A549 (cell line): Measurements from ENCODE around the gene ARHGEF16. TPM values are rescaled to one million over a fixed set of nuclear protein-coding genes. Genes with fewer than 3 reads are reported as not detected.

ENCODE experiments used
- ATAC-seq, 2 experiments: fragments of 200-7000 bp in 1 of 2; fragments of >200 bp in 1 of 2; cut with Nextera tagmentation in 1 of 2; cut with Tn5 transposase in 1 of 2; 3 replicates each; pipeline versions ENCODE4 v1.8.0 to v1.9.1; 2018 to 2020; ENCODE audit warnings: mild to moderate bottlenecking in 1 of 2, moderate library complexity in 1 of 2
- CTCF ChIA-PET: fragments of 300-600 bp; sonication (Branson Sonifier 250); formaldehyde crosslinking; extraction: SDS; loops from one replicate; lab custom pipeline; 2021; ENCODE audit warnings: antibody characterized with exemption, inconsistent platforms; lab: Yijun Ruan, JAX
- POLR2A ChIA-PET: fragments of 350-600 bp; formaldehyde crosslinking; extraction: SDS; loops from one replicate; lab custom pipeline; 2021; ENCODE audit warnings: antibody characterized with exemption, inconsistent platforms; lab: Yijun Ruan, JAX
- DNase-seq, 2 experiments: peaks; one replicate each; pipeline versions ENCODE4 v3.0.0 to v3.0.0-alpha.2; 2011 to 2016; ENCODE audit warnings: low read depth in 1 of 2, low spot score in 1 of 2
- FAIRE-seq: peaks from 2 replicates; lab custom pipeline; 2011; peaks lifted over from hg19 to GRCh38; lab: Jason Lieb, UNC
- H3K27ac ChIP-seq, 2 experiments: fragments of >200 bp; sonication (Bioruptor Twin); formaldehyde crosslinking; 3 replicates each; pipeline ENCODE4 v1.5.1; 2016 to 2017
- H3K4me1 ChIP-seq: fragments of >200 bp; sonication (Bioruptor Twin); formaldehyde crosslinking; 3 replicates; pipeline ENCODE4 v1.6.1; 2016
- H3K4me2 ChIP-seq: fragments of >200 bp; sonication (Bioruptor Twin); formaldehyde crosslinking; 3 replicates; pipeline ENCODE4 v1.6.1; 2016
- H3K4me3 ChIP-seq: fragments of >200 bp; sonication (Bioruptor Twin); formaldehyde crosslinking; 3 replicates; pipeline ENCODE4 v1.5.1; 2016
- H3K9me3 ChIP-seq: fragments of >200 bp; sonication (Bioruptor Twin); formaldehyde crosslinking; 3 replicates; pipeline ENCODE4 v1.6.1; 2016
- CBX2 ChIP-seq: fragments of 200-600 bp; sonication (generic); IDR thresholded peaks from 2 replicates; pipeline ENCODE4 v1.6.1; 2016; ENCODE audit warnings: low read depth, mild to moderate bottlenecking, borderline replicate concordance
- CBX8 ChIP-seq: fragments of 200-600 bp; sonication (generic); IDR thresholded peaks from 2 replicates; pipeline ENCODE4 v1.6.1; 2016
- CHD2 ChIP-seq: fragments of 150-350 bp; IDR thresholded peaks from 2 replicates; pipeline ENCODE4 v1.6.1; 2014; ENCODE audit warnings: low read length; ENCODE audit not compliant: partially characterized antibody
- EP300 ChIP-seq, 2 experiments: fragments of >200 bp; sonication (Bioruptor Twin); formaldehyde crosslinking; IDR thresholded peaks; 2 replicates in 1 of 2; 3 replicates in 1 of 2; pipeline ENCODE4 v1.6.1; 2016 to 2017
- ESRRA ChIP-seq: fragments of 150-350 bp; IDR thresholded peaks from 2 replicates; pipeline ENCODE4 v1.6.1; 2014; ENCODE audit warnings: mild to moderate bottlenecking, low read length, borderline replicate concordance
- FOSL2 ChIP-seq, 2 experiments: fragments of 450-650 bp in 1 of 2; fragments of >200 bp in 1 of 2; sonication (Bioruptor Twin) in 1 of 2; formaldehyde crosslinking; IDR thresholded peaks; 2 replicates each; pipeline versions ENCODE4 v1.5.0 to v1.6.1; 2016 to 2020; ENCODE audit warnings: mild to moderate bottlenecking in 1 of 2, moderate library complexity in 1 of 2
- GATA3 ChIP-seq: IDR thresholded peaks from 2 replicates; pipeline ENCODE4 v1.6.1; 2012; ENCODE audit warnings: borderline replicate concordance
- HDAC2 ChIP-seq: fragments of 200-600 bp; sonication (generic); IDR thresholded peaks from 2 replicates; pipeline ENCODE4 v1.6.1; 2016
- HEYL ChIP-seq: fragments of 250-450 bp; sonication (Bioruptor Pico); IDR thresholded peaks from 2 replicates; pipeline ENCODE4 v1.8.0; 2021; ENCODE audit warnings: mild to moderate bottlenecking, moderate library complexity
- HOXA7 ChIP-seq: fragments of 250-450 bp; sonication (Bioruptor Pico); IDR thresholded peaks from 2 replicates; pipeline ENCODE4 v1.5.0; 2020; ENCODE audit warnings: mild to moderate bottlenecking, moderate library complexity
- JUN ChIP-seq, 2 experiments: fragments of >200 bp; sonication (Bioruptor Twin); formaldehyde crosslinking; IDR thresholded peaks; 2 replicates in 1 of 2; 3 replicates in 1 of 2; pipeline ENCODE4 v1.6.1; 2016 to 2017
- KDM1A ChIP-seq: fragments of 200-600 bp; sonication (generic); IDR thresholded peaks from 2 replicates; pipeline ENCODE4 v1.6.1; 2016; ENCODE audit warnings: low read depth, mild to moderate bottlenecking
- KDM5A ChIP-seq: fragments of 200-600 bp; sonication (generic); IDR thresholded peaks from 2 replicates; pipeline ENCODE4 v1.6.1; 2016; ENCODE audit warnings: antibody characterized with exemption, mild to moderate bottlenecking
- MAFK ChIP-seq: fragments of 450-650 bp; IDR thresholded peaks from 2 replicates; pipeline ENCODE4 v1.6.1; 2014; ENCODE audit not compliant: partially characterized antibody
- NR3C1 ChIP-seq: fragments of >200 bp; sonication (Bioruptor Twin); formaldehyde crosslinking; IDR thresholded peaks from 3 replicates; pipeline ENCODE4 v1.6.1; 2017
- RARB ChIP-seq: fragments of 250-450 bp; sonication (Bioruptor Pico); IDR thresholded peaks from 2 replicates; pipeline ENCODE4 v1.8.0; 2021; ENCODE audit warnings: mild to moderate bottlenecking, moderate library complexity
- RCOR1 ChIP-seq: fragments of 150-350 bp; IDR thresholded peaks from 2 replicates; pipeline ENCODE4 v1.6.1; 2014; ENCODE audit warnings: antibody characterized with exemption, low read length, low read depth
- RNF2 ChIP-seq: fragments of 200-600 bp; sonication (generic); IDR thresholded peaks from 2 replicates; pipeline ENCODE4 v1.6.1; 2016; ENCODE audit warnings: low read depth, mild to moderate bottlenecking, antibody characterized with exemption, moderate library complexity, borderline replicate concordance
- SREBF2 ChIP-seq: fragments of 450-650 bp; IDR thresholded peaks from 2 replicates; pipeline ENCODE4 v1.6.1; 2014; ENCODE audit warnings: mild to moderate bottlenecking, moderate library complexity
- TP53 ChIP-seq: fragments of 250-450 bp; sonication (Bioruptor Pico); IDR thresholded peaks from 2 replicates; pipeline ENCODE4 v1.5.0; 2021; ENCODE audit warnings: mild to moderate bottlenecking, moderate library complexity
- ZC3H11A ChIP-seq: fragments of 450-650 bp; IDR thresholded peaks from 2 replicates; pipeline ENCODE4 v1.6.1; 2014; ENCODE audit warnings: antibody characterized with exemption, mild to moderate bottlenecking
- ZFP36 ChIP-seq: fragments of 450-650 bp; IDR thresholded peaks from 2 replicates; pipeline ENCODE4 v1.6.1; 2014; ENCODE audit warnings: borderline replicate concordance; ENCODE audit not compliant: partially characterized antibody
- ZNF302 ChIP-seq: fragments of 250-450 bp; sonication (Bioruptor Pico); IDR thresholded peaks from 2 replicates; pipeline ENCODE4 v1.9.0; 2021; ENCODE audit warnings: inconsistent platforms, mild to moderate bottlenecking, moderate library complexity
- WGBS: methylation state at CpG from one replicate; pipeline ENCODE4 v1.1.6; 2017; ENCODE audit errors: missing lambda C conversion rate; 5-methylcytosine and 5-hydroxymethylcytosine counted together
- polyA plus RNA-seq, 4 experiments: library from polyadenylated mRNA; depleted of rRNA in 3 of 4; stranded (reverse); fragments of >200 nt; fragmentation: RNase III in 1 of 4; extraction: RNeasy Plus Mini Kit Qiagen cat#74134 plus additional on column Dnase treatment in 1 of 4; gene quantifications; 2 replicates in 3 of 4; 3 replicates in 1 of 4; pipeline ENCODE4 v1.2.3, GENCODE V29; 2011 to 2017
- TF ChIP-seq, protein P1 (sequence below): IDR thresholded peaks from 2 replicates; pipeline ENCODE4 v1.6.1; 2012; ENCODE audit warnings: low read depth, borderline replicate concordance
- TF ChIP-seq, protein P2 (sequence below): fragments of >200 bp; sonication (Bioruptor Twin); formaldehyde crosslinking; IDR thresholded peaks from 2 replicates; pipeline ENCODE4 v1.6.1; 2016
- TF ChIP-seq, protein P3 (sequence below): IDR thresholded peaks from 2 replicates; pipeline ENCODE4 v1.6.1; 2012
- TF ChIP-seq, protein P4 (sequence below): IDR thresholded peaks from 2 replicates; pipeline ENCODE4 v1.6.1; 2012
- TF ChIP-seq, protein P5 (sequence below): fragments of 150-350 bp; IDR thresholded peaks from 2 replicates; pipeline ENCODE4 v1.6.1; 2014; ENCODE audit warnings: low read depth, mild to moderate bottlenecking, low read length

Gene ARHGEF16
- polyA plus RNA-seq, 2 of the 4 experiments (the other 2 are of a cell fraction) = 1.4 to 3.2 TPM

DNA sequence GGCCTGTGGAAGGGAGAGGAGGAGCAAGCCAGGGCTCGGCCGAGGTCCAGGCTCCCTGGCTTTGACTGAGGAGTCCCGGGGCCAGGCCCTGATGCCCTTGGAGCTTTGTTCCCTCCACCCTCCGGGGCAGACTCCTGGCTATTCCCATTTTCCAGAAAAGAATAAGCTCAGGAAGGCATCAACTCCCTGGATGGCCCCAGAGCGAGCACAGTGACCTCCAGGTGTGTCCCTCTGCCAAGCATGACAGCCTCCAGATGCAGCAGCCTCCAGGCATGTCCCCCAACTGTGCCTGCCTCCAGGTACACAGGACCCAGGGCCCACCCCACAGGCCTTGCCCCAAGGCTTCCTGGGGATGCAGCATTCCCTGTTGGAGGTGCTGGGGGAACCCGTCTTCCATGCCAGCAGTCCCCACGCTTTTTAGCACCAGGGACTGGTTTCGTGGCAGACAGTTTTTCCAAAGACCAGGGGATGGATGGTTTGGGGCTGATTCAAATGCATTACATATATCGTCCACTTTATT, 15.7 kb upstream of the ARHGEF16 start:
- Histone ChIP-seq H3K4me2 (no peak overlapping the region), H3K4me1 (no peaks in the 10 kb centered on the region)
- CTCF ChIA-PET = interaction anchor here (1.5 kb wide), 1 partner anchor 14 kb away, joined by 7 read pairs; no protein-coding TSS in a partner anchor
- TF ChIP-seq RCOR1 = no peak
- TF ChIP-seq, protein P1, sequence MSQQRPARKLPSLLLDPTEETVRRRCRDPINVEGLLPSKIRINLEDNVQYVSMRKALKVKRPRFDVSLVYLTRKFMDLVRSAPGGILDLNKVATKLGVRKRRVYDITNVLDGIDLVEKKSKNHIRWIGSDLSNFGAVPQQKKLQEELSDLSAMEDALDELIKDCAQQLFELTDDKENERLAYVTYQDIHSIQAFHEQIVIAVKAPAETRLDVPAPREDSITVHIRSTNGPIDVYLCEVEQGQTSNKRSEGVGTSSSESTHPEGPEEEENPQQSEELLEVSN = no peak
- TF ChIP-seq HOXA7 (CRISPR knock-in tag) = no peak
- TF ChIP-seq ZC3H11A = no peak
- no peak for TF ChIP-seq CHD2
- TF ChIP-seq ZFP36 = no peak
- TF ChIP-seq JUN (IDR thresholded peaks at IDR 0.05) = no peak
- TF ChIP-seq MAFK = no peak
- TF ChIP-seq, all 56 proteins: peak for 0
- WGBS = 51% methylated on average over 8 of the region's 9 CpGs
- no peak for DNase-seq
- POLR2A ChIA-PET = no interaction called here
- no peak for ATAC-seq
- Histone ChIP-seq H3K9me3 (no peaks in the 10 kb centered on the region), H3K4me3 (no peak overlapping the region), H3K27ac (no peak overlapping the region)
- no peak for FAIRE-seq

DNA sequence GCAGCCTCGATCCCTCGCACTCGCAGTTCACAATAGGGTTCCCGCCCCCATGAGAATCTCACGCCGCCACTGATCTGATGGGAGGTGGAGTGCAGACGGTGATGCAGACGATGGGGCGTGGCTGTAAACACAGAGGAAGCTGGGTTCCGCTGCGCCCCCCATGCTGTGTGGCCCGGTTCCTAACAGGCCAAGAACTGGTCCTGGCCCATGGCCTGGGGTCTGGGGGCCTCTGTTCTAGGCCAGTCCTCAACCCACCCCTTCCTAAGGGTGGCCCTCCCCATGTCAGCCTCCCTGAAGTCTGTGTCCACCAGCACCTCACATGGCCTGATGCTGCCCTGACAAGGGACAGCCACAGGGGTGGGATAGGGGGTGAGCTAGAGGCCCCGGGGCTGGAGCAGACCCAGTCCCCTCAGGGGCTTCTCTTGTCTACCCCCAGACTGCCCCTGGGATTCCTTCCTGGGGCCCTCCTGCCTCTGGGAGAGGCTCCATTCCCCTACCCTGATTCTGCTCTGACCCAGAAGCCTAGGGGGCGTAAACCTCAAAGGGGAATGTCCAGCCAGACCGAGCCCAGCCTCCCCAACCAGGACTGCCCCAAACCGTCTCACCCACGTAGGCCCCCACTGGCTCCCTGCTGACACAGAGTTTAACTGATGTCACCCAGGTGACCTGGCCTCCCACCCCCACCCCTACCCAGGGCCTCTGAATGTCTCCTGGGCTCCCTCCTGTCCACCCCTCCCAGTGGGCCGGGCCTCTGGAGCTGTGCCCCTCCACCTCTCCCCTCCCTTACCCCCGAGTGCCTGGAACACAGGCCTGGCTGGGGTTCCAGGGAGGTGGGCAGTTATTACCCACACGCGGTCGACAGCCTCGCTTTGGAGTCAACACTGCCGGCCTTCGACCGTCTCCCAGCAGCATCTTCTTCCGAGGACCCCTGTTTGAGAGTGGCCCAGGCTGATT, 14.8 kb upstream of the ARHGEF16 start:
- ATAC-seq (no peak), DNase-seq (no peak), FAIRE-seq (no peak)
- Histone ChIP-seq H3K4me3 (no peak overlapping the region), H3K4me2 (no peak overlapping the region), H3K9me3 (no peaks in the 10 kb centered on the region), H3K4me1 (no peaks in the 10 kb centered on the region), H3K27ac (no peak overlapping the region)
- TF ChIP-seq, protein P2, sequence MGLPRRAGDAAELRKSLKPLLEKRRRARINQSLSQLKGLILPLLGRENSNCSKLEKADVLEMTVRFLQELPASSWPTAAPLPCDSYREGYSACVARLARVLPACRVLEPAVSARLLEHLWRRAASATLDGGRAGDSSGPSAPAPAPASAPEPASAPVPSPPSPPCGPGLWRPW = no peak
- TF ChIP-seq HDAC2 (no peak), CBX2 (no peak), FOSL2 (IDR thresholded peaks at IDR 0.05) (no peak), FOSL2 (CRISPR knock-in tag; IDR thresholded peaks at IDR 0.05) (no peak), ZFP36 (no peak), KDM1A (no peak), CHD2 (no peak), KDM5A (no peak), HEYL (CRISPR knock-in tag) (no peak), SREBF2 (no peak), ESRRA (no peak), ZNF302 (CRISPR knock-in tag) (no peak)
- TF ChIP-seq, protein P3, sequence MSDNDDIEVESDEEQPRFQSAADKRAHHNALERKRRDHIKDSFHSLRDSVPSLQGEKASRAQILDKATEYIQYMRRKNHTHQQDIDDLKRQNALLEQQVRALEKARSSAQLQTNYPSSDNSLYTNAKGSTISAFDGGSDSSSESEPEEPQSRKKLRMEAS = no peak
- CTCF ChIA-PET = interaction anchor here (0.9 to 1.5 kb wide), 2 partner anchors 13 to 15 kb away, joined by 3 to 7 read pairs; no protein-coding TSS in a partner anchor
- WGBS = 77% methylated on average over 19 of the region's 27 CpGs
- POLR2A ChIA-PET = no interaction called here

DNA sequence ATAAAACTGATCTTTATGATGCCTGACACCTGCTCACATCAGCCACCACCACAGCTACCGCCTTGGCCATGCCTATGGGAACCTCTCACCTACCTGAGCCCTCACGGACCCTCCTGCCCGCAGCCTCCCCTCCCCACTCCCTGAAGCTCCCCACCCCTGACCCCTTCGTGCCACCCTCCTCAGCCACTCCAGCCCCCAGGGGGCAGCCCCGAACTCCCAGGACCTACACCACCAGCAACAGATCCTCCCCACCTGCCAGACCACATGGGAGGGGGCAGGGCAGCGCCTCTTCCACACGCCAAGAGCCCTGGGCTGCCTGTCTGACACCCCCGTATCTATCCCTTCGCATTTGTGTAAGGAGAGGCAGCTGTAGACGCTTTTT, 14.2 kb upstream of the ARHGEF16 start:
- FAIRE-seq (no peak), DNase-seq (no peak), ATAC-seq (no peak)
- 45% methylated on average over 7 of the region's 10 CpGs for WGBS
- ChIA-PET POLR2A (no interaction called here), CTCF (interaction anchor here (0.9 kb wide), 1 partner anchor 16 kb away, joined by 3 read pairs; no protein-coding TSS in a partner anchor)
- Histone ChIP-seq H3K4me1 (no peaks in the 10 kb centered on the region), H3K4me2 (no peak overlapping the region), H3K9me3 (no peaks in the 10 kb centered on the region), H3K4me3 (no peak overlapping the region), H3K27ac (no peak overlapping the region)
- TF ChIP-seq, protein P4, sequence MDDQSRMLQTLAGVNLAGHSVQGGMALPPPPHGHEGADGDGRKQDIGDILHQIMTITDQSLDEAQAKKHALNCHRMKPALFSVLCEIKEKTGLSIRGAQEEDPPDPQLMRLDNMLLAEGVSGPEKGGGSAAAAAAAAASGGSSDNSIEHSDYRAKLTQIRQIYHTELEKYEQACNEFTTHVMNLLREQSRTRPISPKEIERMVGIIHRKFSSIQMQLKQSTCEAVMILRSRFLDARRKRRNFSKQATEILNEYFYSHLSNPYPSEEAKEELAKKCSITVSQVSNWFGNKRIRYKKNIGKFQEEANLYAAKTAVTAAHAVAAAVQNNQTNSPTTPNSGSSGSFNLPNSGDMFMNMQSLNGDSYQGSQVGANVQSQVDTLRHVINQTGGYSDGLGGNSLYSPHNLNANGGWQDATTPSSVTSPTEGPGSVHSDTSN = no peak
- no peak for TF ChIP-seq TP53
- no peak for TF ChIP-seq EP300 (IDR thresholded peaks at IDR 0.05)
- no peak for TF ChIP-seq HOXA7 (CRISPR knock-in tag)
- TF ChIP-seq MAFK = no peak
- TF ChIP-seq CBX8 = no peak
- TF ChIP-seq, protein P5, sequence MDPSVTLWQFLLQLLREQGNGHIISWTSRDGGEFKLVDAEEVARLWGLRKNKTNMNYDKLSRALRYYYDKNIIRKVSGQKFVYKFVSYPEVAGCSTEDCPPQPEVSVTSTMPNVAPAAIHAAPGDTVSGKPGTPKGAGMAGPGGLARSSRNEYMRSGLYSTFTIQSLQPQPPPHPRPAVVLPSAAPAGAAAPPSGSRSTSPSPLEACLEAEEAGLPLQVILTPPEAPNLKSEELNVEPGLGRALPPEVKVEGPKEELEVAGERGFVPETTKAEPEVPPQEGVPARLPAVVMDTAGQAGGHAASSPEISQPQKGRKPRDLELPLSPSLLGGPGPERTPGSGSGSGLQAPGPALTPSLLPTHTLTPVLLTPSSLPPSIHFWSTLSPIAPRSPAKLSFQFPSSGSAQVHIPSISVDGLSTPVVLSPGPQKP = no peak
- no peak for TF ChIP-seq JUN (IDR thresholded peaks at IDR 0.05)
- no peak for TF ChIP-seq GATA3
- TF ChIP-seq, protein P2 = no peak
- TF ChIP-seq NR3C1 = no peak
- no peak for TF ChIP-seq RNF2
- TF ChIP-seq RARB (CRISPR knock-in tag) = no peak
